Hepatocyte (in vitro differentiated cells): ENCODE results near the gene NUBPL. TPM values are rescaled to one million over a fixed set of nuclear protein-coding genes. Genes with fewer than 3 reads are reported as not detected.
"Not testable (repeated sequence)": the region's sequence is repeated elsewhere in the genome, so short reads cannot be mapped to it uniquely, and the experiment has no call there.

ENCODE experiments used
- DNase-seq: peaks from one replicate; pipeline ENCODE4 v3.0.0-alpha.2; 2016; ENCODE audit warnings: low spot score
- H2AFZ ChIP-seq: fragments of 200-600 bp; sonication (generic); 2 replicates; pipeline ENCODE4 v1.6.0; 2016; ENCODE audit warnings: antibody characterized with exemption, mild to moderate bottlenecking
- H3K27ac ChIP-seq: fragments of 200-600 bp; sonication (generic); 2 replicates; pipeline ENCODE4 v1.5.1; 2016; ENCODE audit warnings: mild to moderate bottlenecking
- H3K27me3 ChIP-seq: fragments of 200-600 bp; sonication (generic); 2 replicates; pipeline ENCODE4 v1.6.1; 2016
- H3K36me3 ChIP-seq: fragments of 200-600 bp; sonication (generic); replicated peaks from 2 replicates; pipeline ENCODE4 v1.5.1; 2016; ENCODE audit warnings: low read depth; ENCODE audit not compliant: insufficient read depth
- H3K4me1 ChIP-seq: fragments of 200-600 bp; sonication (generic); 2 replicates; pipeline ENCODE4 v1.5.1; 2016; ENCODE audit warnings: mild to moderate bottlenecking, moderate library complexity; ENCODE audit not compliant: insufficient read depth
- H3K4me2 ChIP-seq: fragments of 200-600 bp; sonication (generic); 2 replicates; pipeline ENCODE4 v1.6.0; 2016
- H3K4me3 ChIP-seq: fragments of 200-600 bp; sonication (generic); 2 replicates; pipeline ENCODE4 v1.5.1; 2016; ENCODE audit warnings: mild to moderate bottlenecking
- H3K79me2 ChIP-seq: fragments of 200-600 bp; sonication (generic); 2 replicates; pipeline ENCODE4 v1.6.0; 2017; ENCODE audit warnings: mild to moderate bottlenecking
- H3K9me2 ChIP-seq: fragments of 200-600 bp; sonication (generic); replicated peaks from 2 replicates; pipeline ENCODE4 v1.6.0; 2017; ENCODE audit warnings: mild to moderate bottlenecking; ENCODE audit not compliant: insufficient read depth
- H3K9me3 ChIP-seq: fragments of 200-600 bp; sonication (generic); 2 replicates; pipeline ENCODE4 v1.5.1; 2016; ENCODE audit warnings: low read depth, mild to moderate bottlenecking
- H4K20me1 ChIP-seq: fragments of 200-600 bp; sonication (generic); 2 replicates; pipeline ENCODE4 v1.6.0; 2016; ENCODE audit warnings: mild to moderate bottlenecking; ENCODE audit not compliant: insufficient read depth, poor library complexity, severe bottlenecking
- EZH2 ChIP-seq: fragments of 200-600 bp; sonication (generic); IDR thresholded peaks from 2 replicates; pipeline ENCODE4 v1.6.1; 2016; ENCODE audit warnings: antibody characterized with exemption, mild to moderate bottlenecking, borderline replicate concordance
- EZH2phosphoT487 ChIP-seq: fragments of 200-600 bp; sonication (generic); IDR thresholded peaks from one replicate; pipeline ENCODE4 v1.6.1; 2018; ENCODE audit warnings: antibody characterized with exemption, mild to moderate bottlenecking, low read depth, moderate library complexity; ENCODE audit not compliant: unreplicated experiment, severe bottlenecking
- WGBS: methylation state at CpG from one replicate; pipeline ENCODE4 v1.1.6; 2016; ENCODE audit warnings: low lambda C conversion rate; ENCODE audit errors: missing lambda C conversion rate; 5-methylcytosine and 5-hydroxymethylcytosine counted together
- polyA plus RNA-seq: library from polyadenylated mRNA; unstranded; fragments of >200 nt; fragmentation: Nextera tagmentation; extraction: Ambion mirVana; gene quantifications from 2 replicates; pipeline ENCODE4 v1.2.1, GENCODE V29; 2016
- total RNA-seq: library from RNA; depleted of rRNA; stranded (reverse); fragments of >200 nt; gene quantifications from 2 replicates; pipeline ENCODE4 v1.2.3, GENCODE V29; 2014
- TF ChIP-seq, protein P1 (sequence below): fragments of 200-600 bp; sonication (generic); IDR thresholded peaks from 2 replicates; pipeline ENCODE4 v1.5.1; 2016; ENCODE audit warnings: antibody characterized with exemption, mild to moderate bottlenecking; ENCODE audit not compliant: poor library complexity

The NUBPL gene
- total and polyA plus RNA-seq, 2 experiments from 2014 or later, result 7.4 to 14.8 TPM

DNA sequence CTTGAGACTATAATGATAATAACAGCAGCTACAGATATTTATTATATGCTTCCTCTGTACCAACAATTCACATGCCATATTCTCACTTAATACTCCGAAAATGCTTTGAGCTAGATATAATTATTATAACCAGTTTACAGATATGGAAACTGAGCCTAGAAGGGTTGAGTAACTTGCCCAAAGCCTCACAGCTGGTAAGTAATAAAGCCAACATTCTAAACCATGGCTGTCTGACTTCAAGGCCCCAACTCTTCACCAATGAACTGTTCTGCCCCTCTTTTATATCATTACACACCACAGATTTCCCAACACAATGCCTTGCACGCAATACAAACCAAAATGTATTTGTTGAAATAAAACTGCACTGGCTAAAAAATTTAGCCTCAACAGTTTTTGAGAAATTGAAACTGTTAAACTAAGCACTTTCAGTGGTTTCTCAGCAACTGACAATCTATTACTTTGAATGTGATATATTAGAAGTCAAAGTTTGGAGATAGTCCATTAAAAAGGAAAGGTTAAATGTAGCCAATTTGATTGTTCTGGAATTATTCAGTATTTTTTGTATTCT lies 293.4 kb downstream of the NUBPL start:
- no peaks in the 10 kb centered on the region for H3K36me3 ChIP-seq
- DNase-seq, result no peak
- no peaks in the 10 kb centered on the region for H3K79me2 ChIP-seq
- no peak overlapping the region for H3K4me3 ChIP-seq
- H3K4me2 ChIP-seq, result no peak overlapping the region
- H2AFZ ChIP-seq, result no peak overlapping the region
- WGBS, result 82% methylated on average over 2 of the region's 2 CpGs
- no peak for TF ChIP-seq EZH2
- no peak for TF ChIP-seq EZH2phosphoT487
- TF ChIP-seq, protein P1, sequence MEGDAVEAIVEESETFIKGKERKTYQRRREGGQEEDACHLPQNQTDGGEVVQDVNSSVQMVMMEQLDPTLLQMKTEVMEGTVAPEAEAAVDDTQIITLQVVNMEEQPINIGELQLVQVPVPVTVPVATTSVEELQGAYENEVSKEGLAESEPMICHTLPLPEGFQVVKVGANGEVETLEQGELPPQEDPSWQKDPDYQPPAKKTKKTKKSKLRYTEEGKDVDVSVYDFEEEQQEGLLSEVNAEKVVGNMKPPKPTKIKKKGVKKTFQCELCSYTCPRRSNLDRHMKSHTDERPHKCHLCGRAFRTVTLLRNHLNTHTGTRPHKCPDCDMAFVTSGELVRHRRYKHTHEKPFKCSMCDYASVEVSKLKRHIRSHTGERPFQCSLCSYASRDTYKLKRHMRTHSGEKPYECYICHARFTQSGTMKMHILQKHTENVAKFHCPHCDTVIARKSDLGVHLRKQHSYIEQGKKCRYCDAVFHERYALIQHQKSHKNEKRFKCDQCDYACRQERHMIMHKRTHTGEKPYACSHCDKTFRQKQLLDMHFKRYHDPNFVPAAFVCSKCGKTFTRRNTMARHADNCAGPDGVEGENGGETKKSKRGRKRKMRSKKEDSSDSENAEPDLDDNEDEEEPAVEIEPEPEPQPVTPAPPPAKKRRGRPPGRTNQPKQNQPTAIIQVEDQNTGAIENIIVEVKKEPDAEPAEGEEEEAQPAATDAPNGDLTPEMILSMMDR, result no peak
- H3K4me1 ChIP-seq, result no peaks in the 10 kb centered on the region
- H3K27me3 ChIP-seq, result no peaks in the 10 kb centered on the region
- H3K9me2 ChIP-seq, result no peaks in the 10 kb centered on the region
- H3K9me3 ChIP-seq, result no peaks in the 10 kb centered on the region
- H3K27ac ChIP-seq, result no peak overlapping the region
- no peaks in the 10 kb centered on the region for H4K20me1 ChIP-seq

DNA sequence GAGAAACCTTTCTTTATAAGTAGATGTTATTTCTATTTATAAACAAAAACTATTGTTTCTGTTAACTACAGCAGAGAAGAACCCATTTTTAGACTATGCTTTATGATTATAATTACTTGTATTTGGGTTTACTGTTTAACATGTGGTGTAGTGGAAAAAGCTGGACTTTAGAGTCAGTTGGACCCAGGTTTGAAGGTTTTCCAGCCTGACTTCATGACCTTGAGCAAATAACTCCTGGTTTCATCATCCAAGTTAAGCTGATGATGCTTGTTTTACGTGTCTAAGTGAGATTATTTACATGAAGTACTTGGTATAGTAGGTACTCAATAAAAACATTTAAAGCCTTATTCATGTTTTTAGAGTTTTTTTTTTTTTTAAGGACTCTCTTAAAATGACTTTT lies 294.1 kb downstream of the NUBPL start:
- Histone ChIP-seq H2AFZ (no peak overlapping the region), H3K27me3 (no peaks in the 10 kb centered on the region), H3K27ac (no peak overlapping the region), H3K4me3 (no peak overlapping the region), H3K9me2 (no peaks in the 10 kb centered on the region), H3K9me3 (no peaks in the 10 kb centered on the region), H3K4me2 (no peak overlapping the region), H4K20me1 (no peaks in the 10 kb centered on the region), H3K79me2 (no peaks in the 10 kb centered on the region), H3K4me1 (no peaks in the 10 kb centered on the region), H3K36me3 (no peaks in the 10 kb centered on the region)
- 60% methylated on average over 1 of the region's 1 CpG for WGBS
- TF ChIP-seq EZH2, result no peak
- TF ChIP-seq, protein P1, result no peak
- TF ChIP-seq EZH2phosphoT487, result no peak
- peak; percentile 32 for DNase-seq

DNA sequence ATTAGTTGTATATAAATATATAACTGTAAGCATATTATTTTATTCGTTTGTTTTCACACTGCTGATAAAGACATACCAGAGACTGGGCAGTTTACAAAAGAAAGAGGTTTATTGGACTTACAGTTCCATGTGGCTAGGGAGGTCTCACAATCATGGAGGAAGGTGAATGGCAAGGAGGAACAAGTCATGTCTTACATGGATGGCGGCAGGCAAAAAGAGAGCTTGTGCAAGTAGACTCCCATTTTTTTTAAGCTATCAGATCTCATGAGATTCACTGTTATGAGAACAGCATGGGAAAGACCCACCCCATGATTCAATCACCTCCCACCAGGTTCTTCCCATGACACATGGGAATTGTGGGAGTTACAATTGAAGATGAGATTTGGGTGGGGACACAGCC lies 294.8 kb downstream of the NUBPL start:
- not testable (repeated sequence) for H3K4me3 ChIP-seq, H2AFZ ChIP-seq, H3K27ac ChIP-seq, H4K20me1 ChIP-seq, H3K27me3 ChIP-seq, H3K4me2 ChIP-seq, H3K9me3 ChIP-seq, H3K9me2 ChIP-seq, H3K79me2 ChIP-seq, H3K36me3 ChIP-seq, H3K4me1 ChIP-seq, DNase-seq
- 95% methylated on average over 2 of the region's 2 CpGs for WGBS

DNA sequence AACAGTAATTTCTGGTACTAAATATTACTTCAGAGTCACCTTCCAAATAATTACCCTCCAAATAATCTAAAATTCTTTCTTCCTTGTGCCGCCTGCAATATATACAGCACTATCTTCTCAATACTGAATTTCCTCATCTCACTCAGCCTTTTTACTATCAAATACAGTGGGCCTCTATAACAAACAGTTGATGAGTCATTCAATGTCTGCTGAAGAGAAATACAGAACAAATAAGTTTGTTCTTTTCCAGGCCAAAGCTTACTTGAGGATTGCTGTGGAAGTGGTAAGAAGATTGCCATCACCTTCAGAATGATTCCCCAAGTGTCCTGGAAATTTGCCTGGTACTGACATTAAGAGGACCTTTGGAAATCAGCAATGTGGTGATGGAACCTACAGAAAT lies 297.7 kb downstream of the NUBPL start:
- 67% methylated on average over 1 of the region's 1 CpG for WGBS

More for the DNA sequence above, 297.7 kb downstream of the NUBPL start:
- Histone ChIP-seq H3K9me3 (no peaks in the 10 kb centered on the region), H3K9me2 (no peaks in the 10 kb centered on the region), H3K27me3 (no peaks in the 10 kb centered on the region), H3K4me3 (no peak overlapping the region), H3K4me1 (no peaks in the 10 kb centered on the region), H3K4me2 (no peak overlapping the region), H2AFZ (no peak overlapping the region), H3K27ac (no peak overlapping the region), H3K36me3 (no peaks in the 10 kb centered on the region), H3K79me2 (no peaks in the 10 kb centered on the region), H4K20me1 (no peaks in the 10 kb centered on the region)
- DNase-seq, result no peak
- TF ChIP-seq, protein P1, result no peak
- TF ChIP-seq EZH2phosphoT487 (no peak), EZH2 (no peak)
